Measurements from ENCODE around the gene AMOT.

The AMOT gene

GRCh38 chrX:112839856-112840255 lies 775 bp downstream of the AMOT start:
- in situ Hi-C loops (cut with MboI; ENCODE audit: low sequenced_read_pairs), result no loop called here

GRCh38 chrX:112837531-112837930 lies 3.1 kb downstream of the AMOT start:
- in situ Hi-C loops (cut with MboI; ENCODE audit: low sequenced_read_pairs), result no loop called here

GRCh38 chrX:112835019-112835418 lies 5.6 kb downstream of the AMOT start:
- in situ Hi-C loops (cut with MboI; ENCODE audit: low sequenced_read_pairs), result no loop called here

DNA sequence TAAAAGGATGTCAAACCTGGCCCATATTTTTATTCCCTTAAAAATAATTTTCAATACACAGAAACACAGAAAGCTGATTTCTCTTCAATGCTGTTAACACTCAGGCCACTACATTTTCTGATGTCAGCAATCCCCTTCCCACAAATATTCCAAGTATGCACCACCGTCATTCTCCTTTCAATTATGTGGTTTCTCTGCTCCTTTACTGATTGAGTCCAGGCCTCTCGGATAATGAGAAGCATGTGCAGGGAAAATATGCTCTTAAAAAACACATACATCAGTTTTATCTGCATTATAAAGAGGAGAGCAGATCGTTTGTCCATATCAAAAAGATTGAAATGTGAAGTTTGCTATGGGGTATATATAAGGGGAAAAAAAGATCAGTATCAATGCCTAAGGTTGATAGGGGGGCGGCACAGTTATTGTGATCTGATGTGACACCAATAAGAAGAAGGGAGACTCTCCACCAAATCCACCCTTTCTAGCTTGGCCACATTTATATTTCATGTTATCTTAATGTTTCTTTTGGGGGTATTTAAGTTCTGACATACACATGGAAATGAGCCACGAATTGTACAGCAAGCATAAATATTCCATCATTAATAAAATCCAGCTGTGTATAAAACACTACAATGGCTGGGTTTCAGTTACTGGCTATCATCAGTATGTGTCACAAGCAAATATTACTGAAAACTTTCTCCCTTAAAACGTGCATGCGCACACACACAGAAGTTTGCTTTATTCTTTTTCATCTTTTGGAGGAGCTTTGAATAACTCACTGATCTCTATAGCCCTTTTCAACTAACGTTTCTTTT lies 6.4 kb downstream of the AMOT start:
- in situ Hi-C loops (cut with MboI; ENCODE audit: low sequenced_read_pairs), result no loop called here

DNA sequence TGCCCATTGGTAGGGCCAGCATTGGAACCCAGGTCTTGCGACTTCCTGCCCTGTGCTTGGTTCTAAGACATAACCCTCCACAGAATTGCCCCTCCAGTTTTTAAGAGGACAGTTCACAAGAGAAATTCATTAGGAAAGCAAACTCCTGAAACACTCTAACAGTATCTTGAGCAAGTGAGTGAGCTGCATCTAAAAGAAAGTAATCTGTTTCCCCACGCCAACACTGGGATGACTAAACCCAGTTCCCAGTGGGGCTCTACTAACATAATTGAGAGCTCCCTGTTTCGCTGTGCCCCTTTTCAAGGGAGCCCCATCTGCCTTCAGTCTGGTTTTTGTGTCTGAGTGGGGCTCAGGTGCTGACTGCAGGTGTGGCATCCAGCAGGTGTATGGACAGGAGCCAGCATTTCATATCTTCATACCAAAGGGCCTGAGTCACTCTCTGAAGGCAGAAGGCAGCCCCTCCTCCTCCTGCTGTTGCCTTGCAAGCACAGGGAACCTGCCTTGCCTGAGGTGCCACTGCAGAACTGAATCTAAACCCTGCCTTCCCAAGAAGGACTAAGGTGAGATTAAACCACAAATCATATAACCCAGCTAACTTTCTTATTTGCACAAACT lies 8.0 kb downstream of the AMOT start:
- in situ Hi-C loops (cut with MboI; ENCODE audit: low sequenced_read_pairs), result no loop called here

- in situ Hi-C loops (cut with MboI; ENCODE audit: low sequenced_read_pairs), result no loop called here
Measured at GRCh38 chrX:112830540-112830939, 10.1 kb downstream of the AMOT start.

DNA sequence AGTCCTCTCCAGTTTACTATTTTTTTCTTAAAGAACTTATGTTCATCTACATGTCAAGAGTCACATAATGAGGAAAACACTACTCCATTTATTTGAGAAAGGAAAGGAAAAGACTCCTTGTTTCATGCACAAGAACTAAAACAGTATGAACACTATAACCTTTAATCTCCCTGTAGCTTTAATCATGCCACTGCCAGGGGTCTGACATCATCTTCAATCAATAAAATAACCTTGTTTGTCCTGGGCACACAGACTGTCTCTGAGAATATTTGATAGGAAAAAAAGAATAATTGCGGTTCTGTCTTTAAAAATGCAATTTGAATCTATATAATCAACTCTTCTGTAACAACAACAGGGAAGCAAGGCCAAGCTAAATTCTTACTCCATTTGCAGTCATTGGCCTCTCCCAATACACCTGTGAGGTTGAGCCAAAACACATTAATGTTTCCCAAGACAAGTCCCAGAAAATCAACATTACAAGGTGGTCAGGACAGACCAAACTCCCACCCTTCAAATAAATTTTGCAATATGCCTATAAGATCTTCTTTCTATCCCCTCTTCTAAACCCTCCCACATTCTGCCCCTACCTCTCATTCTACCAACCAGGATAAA lies 13.2 kb downstream of the AMOT start:
- in situ Hi-C loops (cut with MboI; ENCODE audit: low sequenced_read_pairs), result no loop called here

GRCh38 chrX:112826023-112826422 lies 14.6 kb downstream of the AMOT start:
- in situ Hi-C loops (cut with MboI; ENCODE audit: low sequenced_read_pairs), result no loop called here

GRCh38 chrX:112822892-112823291 lies 17.7 kb downstream of the AMOT start:
- in situ Hi-C loops (cut with MboI; ENCODE audit: low sequenced_read_pairs), result no loop called here

DNA sequence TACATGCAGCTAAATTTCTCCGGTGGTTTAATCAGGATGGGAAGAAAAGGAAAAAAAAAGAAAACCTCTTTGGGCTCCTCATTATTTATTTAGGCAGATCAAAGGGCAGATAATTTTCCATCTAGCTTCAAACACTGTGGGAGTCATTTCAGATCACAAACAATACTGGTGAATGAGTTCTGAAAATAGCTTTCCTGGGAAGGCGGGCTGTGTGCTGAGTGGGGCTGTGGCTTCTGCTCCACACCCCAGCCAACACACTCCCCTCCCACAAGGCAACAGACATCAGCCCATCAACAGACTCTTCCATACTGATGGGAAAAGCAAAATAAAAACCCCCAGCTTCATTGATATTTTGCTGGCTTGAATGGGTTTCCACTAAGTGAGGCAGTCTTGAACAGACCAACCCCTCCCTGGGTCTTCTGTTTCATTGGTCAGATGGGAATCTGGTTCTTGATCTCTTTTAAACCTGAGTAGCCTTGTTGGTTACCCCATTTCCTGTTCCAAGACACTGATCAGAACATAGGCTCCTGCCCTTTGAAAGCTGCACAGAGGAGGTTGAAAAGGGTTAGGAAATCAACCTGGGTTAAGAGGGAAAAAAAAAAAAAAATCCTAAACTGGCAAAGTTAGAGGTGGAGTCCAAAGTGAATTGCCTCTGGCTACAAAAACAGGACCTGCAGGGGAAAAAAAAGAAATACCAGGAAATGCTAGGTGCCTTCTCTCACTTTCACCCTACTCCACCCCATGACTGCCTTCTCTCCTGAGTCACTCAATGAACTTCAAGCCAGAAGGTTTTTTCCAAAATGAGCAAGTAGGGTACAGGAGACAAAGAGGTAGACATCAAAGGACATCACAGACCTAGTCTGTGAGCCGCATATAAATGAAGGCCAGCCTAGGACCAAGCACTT lies 20.0 kb downstream of the AMOT start:
- in situ Hi-C loops (cut with MboI; ENCODE audit: low sequenced_read_pairs), result no loop called here

DNA sequence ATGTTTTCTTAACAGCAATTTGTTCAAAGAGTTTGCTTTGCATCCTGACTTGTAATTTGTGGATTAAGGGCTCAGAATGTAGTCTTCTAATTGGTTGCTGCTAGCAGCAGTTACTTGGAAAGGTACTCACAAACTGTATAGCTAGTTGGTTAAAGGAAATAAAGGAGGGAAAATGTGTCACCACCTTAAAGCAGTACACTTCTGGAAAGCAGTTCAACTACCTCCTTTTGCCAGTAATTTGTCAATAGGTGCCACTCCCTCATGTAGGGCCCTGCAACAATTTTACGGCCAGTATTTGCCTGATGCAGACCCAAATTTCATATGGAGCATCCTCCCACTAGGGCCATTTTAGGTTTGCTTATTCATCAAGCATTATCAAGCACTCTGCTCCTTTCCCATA lies 20.8 kb downstream of the AMOT start:
- in situ Hi-C loops (cut with MboI; ENCODE audit: low sequenced_read_pairs), result no loop called here

DNA sequence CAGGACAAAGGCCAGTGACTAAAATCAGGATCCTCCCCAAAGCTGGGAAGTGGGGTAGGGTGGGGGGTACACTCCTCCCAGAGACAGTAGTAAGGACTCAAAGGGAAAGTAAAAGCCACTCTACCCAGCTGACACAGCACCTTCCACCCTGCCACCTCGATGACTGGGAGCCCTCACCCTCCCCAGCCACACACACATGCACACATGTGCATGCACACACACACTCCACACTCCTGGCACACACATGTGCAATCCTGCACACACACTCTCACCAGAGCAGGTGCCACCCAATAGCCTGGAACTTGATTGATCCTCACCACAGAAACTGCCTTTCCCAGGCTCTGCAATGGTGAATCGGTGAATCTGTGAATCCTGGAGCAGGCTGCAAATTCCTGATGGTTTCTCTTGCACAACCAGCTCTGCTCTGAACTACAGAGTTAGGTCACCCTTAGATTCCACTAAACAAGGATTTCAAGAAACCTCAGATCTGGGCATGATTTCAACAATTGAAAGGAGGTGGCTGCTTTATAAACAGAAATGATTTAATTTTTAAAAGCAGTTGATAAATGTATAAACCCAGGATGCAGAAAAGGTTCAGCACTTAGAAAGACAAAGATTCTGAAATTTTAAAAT lies 21.5 kb downstream of the AMOT start:
- in situ Hi-C loops (cut with MboI; ENCODE audit: low sequenced_read_pairs), result no loop called here

DNA sequence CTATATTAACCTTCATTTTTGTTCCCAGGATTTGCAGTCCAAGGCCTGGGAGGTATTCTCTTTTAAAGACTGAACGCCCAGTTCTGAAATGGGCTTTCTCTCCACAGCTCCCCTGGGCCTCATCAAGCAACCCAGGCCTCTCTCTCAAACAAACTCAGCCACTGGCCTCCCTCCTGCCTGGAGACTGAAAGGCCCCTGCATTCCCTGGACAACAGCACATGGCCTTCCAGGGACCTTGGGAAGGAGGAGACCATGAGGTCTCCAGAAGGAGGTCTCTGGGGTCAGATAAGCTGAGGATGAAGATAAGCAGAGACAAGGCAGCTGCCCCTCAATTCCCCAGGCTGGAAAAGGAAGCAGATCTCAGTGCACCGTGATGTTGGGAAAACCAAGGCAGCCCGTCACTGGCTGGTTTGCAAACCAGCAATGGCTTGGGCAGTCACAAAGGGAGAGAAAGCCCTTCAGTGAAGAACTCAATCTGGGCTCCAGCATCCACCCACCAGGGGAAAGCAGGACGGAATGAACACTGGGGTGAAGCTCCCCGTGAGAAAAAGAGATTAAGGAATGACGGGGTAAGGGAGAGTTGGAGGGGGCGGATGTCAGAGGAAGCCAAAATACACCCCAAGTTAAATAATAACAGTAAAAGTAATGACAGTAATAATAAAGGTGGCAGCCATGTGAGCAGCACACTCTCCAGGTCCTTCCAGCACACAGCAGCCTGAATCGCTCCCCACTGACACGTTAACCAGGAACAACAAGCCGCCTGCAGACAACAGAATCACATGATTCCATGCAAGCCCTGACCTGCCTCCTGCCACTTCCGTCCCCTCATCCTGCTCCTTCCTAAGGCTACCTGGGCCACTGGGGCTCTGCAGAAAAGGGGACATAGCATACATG lies 22.3 kb downstream of the AMOT start:
- in situ Hi-C loops (cut with MboI; ENCODE audit: low sequenced_read_pairs), result no loop called here

- in situ Hi-C loops (cut with MboI; ENCODE audit: low sequenced_read_pairs), result no loop called here
Measured at GRCh38 chrX:112816908-112817307, 23.7 kb downstream of the AMOT start.

- in situ Hi-C loops (cut with MboI; ENCODE audit: low sequenced_read_pairs), result no loop called here
Measured at GRCh38 chrX:112814496-112814895, 26.1 kb downstream of the AMOT start.

DNA sequence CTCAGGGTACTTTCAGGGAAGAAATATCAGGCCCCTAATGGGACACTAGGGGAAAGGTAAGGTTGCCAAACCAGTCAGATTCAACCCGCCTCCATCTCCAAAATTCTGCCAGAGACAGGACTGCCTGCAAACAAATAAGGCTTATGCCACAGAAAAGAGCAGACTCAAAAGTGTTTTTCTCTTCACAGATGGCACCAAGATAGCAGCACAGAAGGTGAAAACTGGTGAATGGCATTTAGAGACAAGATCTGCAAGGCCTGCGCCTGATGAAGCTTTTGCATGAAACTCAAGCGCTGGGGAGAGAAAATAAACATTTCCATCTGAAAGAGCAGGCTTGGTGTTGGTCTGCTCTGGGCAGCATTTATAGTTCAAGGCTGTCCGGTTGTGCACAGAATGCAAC lies 27.9 kb downstream of the AMOT start:
- in situ Hi-C loops (cut with MboI; ENCODE audit: low sequenced_read_pairs), result no loop called here

DNA sequence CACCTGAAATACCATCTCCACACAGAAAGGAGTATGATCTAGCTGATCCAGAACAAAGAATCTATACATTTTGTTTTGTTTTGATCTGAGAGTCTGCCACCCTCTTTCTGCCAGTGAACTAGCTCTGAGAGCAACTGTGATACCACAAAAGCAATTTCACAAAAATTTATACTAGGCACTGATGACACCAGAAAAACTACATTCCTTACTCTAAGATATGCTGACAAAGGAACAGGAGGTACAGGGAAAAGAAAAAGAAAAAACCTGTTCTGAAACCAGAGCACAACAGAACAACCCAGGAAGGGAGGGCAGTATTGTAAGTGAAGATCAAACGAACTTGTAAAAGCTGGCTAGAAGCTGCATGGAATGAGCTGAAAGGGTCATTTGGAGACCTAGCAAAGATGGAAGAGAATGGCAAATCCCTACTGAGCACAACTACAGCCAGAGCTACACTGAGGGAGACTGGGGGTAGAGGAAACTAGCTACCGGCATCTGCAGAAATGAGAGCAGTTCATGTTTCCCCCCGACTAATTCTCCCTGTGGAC lies 31.9 kb downstream of the AMOT start:
- in situ Hi-C loops (cut with MboI; ENCODE audit: low sequenced_read_pairs), result no loop called here

- in situ Hi-C loops (cut with MboI; ENCODE audit: low sequenced_read_pairs), result no loop called here
Measured at GRCh38 chrX:112808007-112808406, 32.6 kb downstream of the AMOT start.

GRCh38 chrX:112803060-112803459 lies 37.6 kb downstream of the AMOT start:
- in situ Hi-C loops (cut with MboI; ENCODE audit: low sequenced_read_pairs), result no loop called here
